Peyer's patch (tissue), 4 donors: Measurements from ENCODE around the gene TTLL5. TPM values are rescaled to one million over a fixed set of nuclear protein-coding genes. Genes with fewer than 3 reads are reported as not detected.

Experiments used
- DNase-seq, 3 donors: peaks; one replicate each; pipeline ENCODE4 v3.0.0-alpha.2; 2017 to 2019
- H3K27ac ChIP-seq, 4 donors: fragments of 200-600 bp; sonication (generic); one replicate each; pipeline ENCODE4 v1.5.1; 2016 to 2019
- H3K27me3 ChIP-seq, 2 donors: fragments of 200-600 bp; sonication (generic); one replicate each; pipeline ENCODE4 v1.5.1; 2019
- H3K36me3 ChIP-seq, 3 donors: fragments of 200-600 bp; sonication (generic); one replicate each; pipeline ENCODE4 v1.5.1; 2016 to 2019
- H3K4me1 ChIP-seq, 4 donors: fragments of 200-600 bp; sonication (generic); one replicate each; pipeline ENCODE4 v1.5.1; 2016 to 2019
- H3K4me3 ChIP-seq, 4 donors: fragments of 200-600 bp; sonication (generic); 1 replicate in 3 of 4; 2 replicates in 1 of 4; pipeline ENCODE4 v1.5.1; 2016 to 2019; ENCODE audit warnings: mild to moderate bottlenecking in 1 of 4
- H3K9me3 ChIP-seq, 4 donors: fragments of 200-600 bp; sonication (generic); one replicate each; pipeline ENCODE4 v1.5.1; 2016 to 2019; ENCODE audit warnings: mild to moderate bottlenecking in 1 of 4
- CTCF ChIP-seq, 6 experiments: fragments of 450-650 bp in 4 of 6; fragments of 200-600 bp in 2 of 6; sonication (generic) in 1 of 6; IDR thresholded peaks; one replicate each; pipeline ENCODE4 v1.5.1; 2017 to 2019; ENCODE audit warnings: antibody characterized with exemption in 6 of 6, mild to moderate bottlenecking in 3 of 6, moderate library complexity in 1 of 6
- POLR2A ChIP-seq, 2 donors: fragments of 450-650 bp; IDR thresholded peaks; one replicate each; pipeline ENCODE4 v1.5.1; 2017; ENCODE audit warnings: antibody characterized with exemption in 2 of 2, mild to moderate bottlenecking in 2 of 2, moderate library complexity in 2 of 2
- total RNA-seq, 4 donors: library from RNA; depleted of rRNA; stranded (reverse); fragments of >200 nt; gene quantifications; one replicate each; pipeline ENCODE4 v1.1.0, GENCODE V29; 2016

TTLL5 gene
- total RNA-seq, 4 donors from 2014 or later, result 33.6 to 82.5 (median 46.4) TPM

GRCh38 chr14:75960231-75960630, 299.2 kb downstream of the TTLL5 start:
- Histone ChIP-seq H3K36me3 (peaks cover 0 to 21% (median 0%) of the 10 kb centered on the region in 3 donors), H3K27ac (peak overlapping the region in 1 of 4 donors; percentile 31)

GRCh38 chr14:75961662-75962061, 300.6 kb downstream of the TTLL5 start:
- TF ChIP-seq CTCF (IDR thresholded peaks at IDR 0.05) (no peak), POLR2A (IDR thresholded peaks at IDR 0.05) (no peak)
- H3K4me3 ChIP-seq, result no peak overlapping the region
- DNase-seq, result no peak
- H3K9me3 ChIP-seq, result no peaks in the 10 kb centered on the region
- no peak overlapping the region for H3K27ac ChIP-seq
- no peaks in the 10 kb centered on the region for H3K27me3 ChIP-seq
- H3K36me3 ChIP-seq, result peaks cover 0 to 25% (median 0%) of the 10 kb centered on the region in 3 donors
- no peaks in the 10 kb centered on the region for H3K4me1 ChIP-seq

More at GRCh38 chr14:75960231-75960630, 299.2 kb downstream of the TTLL5 start:
- DNase-seq, result no peak
- Histone ChIP-seq H3K4me3 (no peak overlapping the region), H3K27me3 (no peaks in the 10 kb centered on the region), H3K9me3 (no peaks in the 10 kb centered on the region), H3K4me1 (no peaks in the 10 kb centered on the region)
- TF ChIP-seq POLR2A (IDR thresholded peaks at IDR 0.05), result no peak

- H3K4me1 ChIP-seq, result no peaks in the 10 kb centered on the region
- no peaks in the 10 kb centered on the region for H3K27me3 ChIP-seq
- no peaks in the 10 kb centered on the region for H3K9me3 ChIP-seq
- no peak overlapping the region for H3K4me3 ChIP-seq
- H3K27ac ChIP-seq, result no peak overlapping the region
- DNase-seq, result no peak
- H3K36me3 ChIP-seq, result peaks cover 0 to 19% (median 0%) of the 10 kb centered on the region in 3 donors
- TF ChIP-seq CTCF (IDR thresholded peaks at IDR 0.05), result no peak
- no peak for TF ChIP-seq POLR2A (IDR thresholded peaks at IDR 0.05)
These were observed 306.8 kb downstream of the TTLL5 start for GRCh38 chr14:75967866-75968265.

GRCh38 chr14:75968456-75968855, 307.4 kb downstream of the TTLL5 start:
- no peak for TF ChIP-seq CTCF (IDR thresholded peaks at IDR 0.05)
- TF ChIP-seq POLR2A (IDR thresholded peaks at IDR 0.05), result no peak
- no peaks in the 10 kb centered on the region for H3K9me3 ChIP-seq
- no peaks in the 10 kb centered on the region for H3K27me3 ChIP-seq
- H3K36me3 ChIP-seq, result peaks cover 0 to 15% (median 0%) of the 10 kb centered on the region in 3 donors
- DNase-seq, result no peak
- no peak overlapping the region for H3K4me3 ChIP-seq
- H3K4me1 ChIP-seq, result no peaks in the 10 kb centered on the region
- H3K27ac ChIP-seq, result no peak overlapping the region

- Histone ChIP-seq H3K4me1 (no peaks in the 10 kb centered on the region), H3K27ac (no peak overlapping the region), H3K36me3 (peaks cover 0 to 11% (median 0%) of the 10 kb centered on the region in 3 donors), H3K27me3 (no peaks in the 10 kb centered on the region), H3K9me3 (no peaks in the 10 kb centered on the region), H3K4me3 (no peak overlapping the region)
- DNase-seq, result no peak
- TF ChIP-seq CTCF (IDR thresholded peaks at IDR 0.05) (no peak), POLR2A (IDR thresholded peaks at IDR 0.05) (no peak)
These were observed 308.1 kb downstream of the TTLL5 start for GRCh38 chr14:75969126-75969525.

GRCh38 chr14:75969891-75970290, 308.8 kb downstream of the TTLL5 start:
- Histone ChIP-seq H3K36me3 (peaks cover 0 to 11% (median 0%) of the 10 kb centered on the region in 3 donors), H3K27me3 (no peaks in the 10 kb centered on the region), H3K4me1 (no peaks in the 10 kb centered on the region), H3K9me3 (no peaks in the 10 kb centered on the region), H3K4me3 (no peak overlapping the region), H3K27ac (no peak overlapping the region)
- DNase-seq, result no peak
- no peak for TF ChIP-seq CTCF (IDR thresholded peaks at IDR 0.05)
- no peak for TF ChIP-seq POLR2A (IDR thresholded peaks at IDR 0.05)
